Peyer's patch (tissue), 4 donors: Measurements from ENCODE around the gene RTEL1.

Source experiments
- POLR2A ChIP-seq, 2 donors: fragments of 450-650 bp; IDR thresholded peaks; one replicate each; pipeline ENCODE4 v1.5.1; 2017; ENCODE audit warnings: antibody characterized with exemption in 2 of 2, mild to moderate bottlenecking in 2 of 2, moderate library complexity in 2 of 2
- TF ChIP-seq, protein P1 (sequence below), 6 experiments: fragments of 450-650 bp in 4 of 6; fragments of 200-600 bp in 2 of 6; sonication (generic) in 1 of 6; IDR thresholded peaks; one replicate each; pipeline ENCODE4 v1.5.1; 2017 to 2019; ENCODE audit warnings: antibody characterized with exemption in 6 of 6, mild to moderate bottlenecking in 3 of 6, moderate library complexity in 1 of 6

DNA sequence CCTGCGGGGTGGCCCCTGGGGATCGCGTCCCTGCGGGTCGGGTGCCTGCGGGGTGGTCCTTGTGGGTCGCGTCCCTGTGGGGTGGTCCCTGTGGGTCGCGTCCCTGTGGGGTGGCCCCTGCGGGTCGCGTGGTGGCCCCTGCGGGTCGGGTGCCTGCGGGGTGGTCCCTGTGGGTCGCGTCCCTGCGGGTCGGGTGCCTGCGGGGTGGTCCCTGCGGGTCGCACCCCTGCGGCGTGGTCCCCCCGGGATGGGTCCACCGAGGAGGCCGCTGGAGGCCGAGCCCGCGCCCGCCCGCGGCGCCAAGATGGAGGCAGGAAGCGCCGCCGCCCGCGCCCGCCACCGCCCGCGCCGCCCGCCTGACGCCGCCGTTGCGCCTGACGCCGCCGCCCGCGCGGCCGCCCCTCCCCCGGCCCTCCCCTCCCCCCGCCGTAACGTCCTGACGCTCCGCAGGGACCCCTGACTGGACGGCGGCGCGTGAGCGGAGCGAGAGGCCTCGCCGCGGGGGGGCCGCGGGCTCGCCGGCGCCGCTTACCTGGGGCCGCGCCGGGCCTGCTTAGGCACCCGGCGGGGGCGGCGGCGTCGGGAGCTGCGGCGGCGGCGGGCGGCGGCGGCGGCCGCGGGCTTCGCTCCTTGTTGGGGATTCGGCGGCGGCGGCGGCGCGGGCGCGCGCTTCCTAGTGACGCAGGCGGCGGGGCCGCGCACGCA lies 31.5 kb upstream of the RTEL1 start, which contains the start of gene GMEB2:
- TF ChIP-seq, protein P1, sequence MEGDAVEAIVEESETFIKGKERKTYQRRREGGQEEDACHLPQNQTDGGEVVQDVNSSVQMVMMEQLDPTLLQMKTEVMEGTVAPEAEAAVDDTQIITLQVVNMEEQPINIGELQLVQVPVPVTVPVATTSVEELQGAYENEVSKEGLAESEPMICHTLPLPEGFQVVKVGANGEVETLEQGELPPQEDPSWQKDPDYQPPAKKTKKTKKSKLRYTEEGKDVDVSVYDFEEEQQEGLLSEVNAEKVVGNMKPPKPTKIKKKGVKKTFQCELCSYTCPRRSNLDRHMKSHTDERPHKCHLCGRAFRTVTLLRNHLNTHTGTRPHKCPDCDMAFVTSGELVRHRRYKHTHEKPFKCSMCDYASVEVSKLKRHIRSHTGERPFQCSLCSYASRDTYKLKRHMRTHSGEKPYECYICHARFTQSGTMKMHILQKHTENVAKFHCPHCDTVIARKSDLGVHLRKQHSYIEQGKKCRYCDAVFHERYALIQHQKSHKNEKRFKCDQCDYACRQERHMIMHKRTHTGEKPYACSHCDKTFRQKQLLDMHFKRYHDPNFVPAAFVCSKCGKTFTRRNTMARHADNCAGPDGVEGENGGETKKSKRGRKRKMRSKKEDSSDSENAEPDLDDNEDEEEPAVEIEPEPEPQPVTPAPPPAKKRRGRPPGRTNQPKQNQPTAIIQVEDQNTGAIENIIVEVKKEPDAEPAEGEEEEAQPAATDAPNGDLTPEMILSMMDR (IDR thresholded peaks at IDR 0.05), result no peak
- peak; percentile 34 to 64 for TF ChIP-seq POLR2A (IDR thresholded peaks at IDR 0.05)
